22Rv1 (cell line): ENCODE results near the gene PIP5K1A.

ENCODE experiments used
- H3K27ac ChIP-seq: fragments of 450-650 bp; 2 replicates; pipeline ENCODE4 v1.5.1; 2017
- CTCF ChIP-seq: fragments of 450-650 bp; IDR thresholded peaks from 2 replicates; pipeline ENCODE4 v1.5.1; 2017; ENCODE audit warnings: mild to moderate bottlenecking
- ZFX ChIP-seq: fragments of 450-650 bp; IDR thresholded peaks from 2 replicates; pipeline ENCODE4 v1.6.1; 2017; ENCODE audit warnings: antibody characterized with exemption, borderline replicate concordance

Gene PIP5K1A

GRCh38 chr1:151211972-151212705 is 13.8 kb downstream of the PIP5K1A start:
- TF ChIP-seq ZFX = no peak
- no peak for TF ChIP-seq CTCF

GRCh38 chr1:151213560-151213959 is 15.2 kb downstream of the PIP5K1A start:
- TF ChIP-seq ZFX (no peak), CTCF (no peak)

More at GRCh38 chr1:151211972-151212705, 13.8 kb downstream of the PIP5K1A start:
- H3K27ac ChIP-seq = 0 out of 2 replicates have a peak overlapping the region, but pooled peaks have one; percentile 7

GRCh38 chr1:151221616-151222015 is 23.3 kb downstream of the PIP5K1A start:
- TF ChIP-seq ZFX (no peak), CTCF (no peak)
- no peak overlapping the region for H3K27ac ChIP-seq

More at GRCh38 chr1:151213560-151213959, 15.2 kb downstream of the PIP5K1A start:
- no peak overlapping the region for H3K27ac ChIP-seq

- H3K27ac ChIP-seq = no peak overlapping the region
- no peak for TF ChIP-seq ZFX
Observed at GRCh38 chr1:151222130-151222529, 23.8 kb downstream of the PIP5K1A start.

GRCh38 chr1:151235235-151235634 is 36.9 kb downstream of the PIP5K1A start:
- no peak overlapping the region for H3K27ac ChIP-seq
- TF ChIP-seq CTCF (no peak), ZFX (no peak)

- H3K27ac ChIP-seq = no peak overlapping the region
- TF ChIP-seq CTCF (no peak), ZFX (no peak)
Observed at GRCh38 chr1:151237678-151238466, 39.5 kb downstream of the PIP5K1A start.

- H3K27ac ChIP-seq = no peak overlapping the region
- TF ChIP-seq ZFX (no peak), CTCF (no peak)
Observed at GRCh38 chr1:151238467-151238739, 40.1 kb downstream of the PIP5K1A start.
